HFF-Myc (cell line): ENCODE data around the gene EXOC6B.
A peak's percentile ranks its signal among the peaks of the same experiment; 100 is the strongest.

Source experiments
- DNase-seq: peaks from one replicate; pipeline ENCODE4 v3.0.0-alpha.2; 2011; ENCODE audit warnings: low read depth; ENCODE audit errors: extremely low read depth
- H3K4me3 ChIP-seq: replicated peaks from 2 replicates; pipeline ENCODE4 v1.5.1; 2011; ENCODE audit warnings: low read depth, mild to moderate bottlenecking, control low read depth, low read length
- TF ChIP-seq, protein P1 (sequence below): IDR thresholded peaks from 2 replicates; pipeline ENCODE4 v1.5.1; 2012; ENCODE audit warnings: mild to moderate bottlenecking, low read depth, low read length, control low read depth; ENCODE audit errors: missing control alignments

Gene EXOC6B

DNA sequence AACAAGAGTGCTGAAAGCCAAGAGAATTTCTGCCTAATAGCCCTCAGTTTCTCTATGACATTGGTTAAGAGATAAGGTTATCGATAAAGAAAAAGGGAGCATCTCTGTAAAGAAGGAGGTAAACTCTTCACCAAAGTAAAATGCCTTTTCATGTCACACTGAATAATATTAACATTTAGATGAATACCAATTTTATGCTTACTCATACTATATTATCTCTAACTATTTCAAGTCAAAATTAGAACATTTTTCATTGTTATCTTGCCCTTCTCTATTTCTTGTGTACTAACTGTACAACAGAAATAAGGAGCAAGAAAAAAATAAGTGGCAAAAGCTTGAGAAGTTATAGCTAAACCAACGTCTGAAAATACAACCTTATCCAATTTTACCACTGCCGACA, 127.5 kb downstream of the EXOC6B start:
- H3K4me3 ChIP-seq = no peak overlapping the region
- TF ChIP-seq, protein P1, sequence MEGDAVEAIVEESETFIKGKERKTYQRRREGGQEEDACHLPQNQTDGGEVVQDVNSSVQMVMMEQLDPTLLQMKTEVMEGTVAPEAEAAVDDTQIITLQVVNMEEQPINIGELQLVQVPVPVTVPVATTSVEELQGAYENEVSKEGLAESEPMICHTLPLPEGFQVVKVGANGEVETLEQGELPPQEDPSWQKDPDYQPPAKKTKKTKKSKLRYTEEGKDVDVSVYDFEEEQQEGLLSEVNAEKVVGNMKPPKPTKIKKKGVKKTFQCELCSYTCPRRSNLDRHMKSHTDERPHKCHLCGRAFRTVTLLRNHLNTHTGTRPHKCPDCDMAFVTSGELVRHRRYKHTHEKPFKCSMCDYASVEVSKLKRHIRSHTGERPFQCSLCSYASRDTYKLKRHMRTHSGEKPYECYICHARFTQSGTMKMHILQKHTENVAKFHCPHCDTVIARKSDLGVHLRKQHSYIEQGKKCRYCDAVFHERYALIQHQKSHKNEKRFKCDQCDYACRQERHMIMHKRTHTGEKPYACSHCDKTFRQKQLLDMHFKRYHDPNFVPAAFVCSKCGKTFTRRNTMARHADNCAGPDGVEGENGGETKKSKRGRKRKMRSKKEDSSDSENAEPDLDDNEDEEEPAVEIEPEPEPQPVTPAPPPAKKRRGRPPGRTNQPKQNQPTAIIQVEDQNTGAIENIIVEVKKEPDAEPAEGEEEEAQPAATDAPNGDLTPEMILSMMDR = no peak
- no peak for DNase-seq

DNA sequence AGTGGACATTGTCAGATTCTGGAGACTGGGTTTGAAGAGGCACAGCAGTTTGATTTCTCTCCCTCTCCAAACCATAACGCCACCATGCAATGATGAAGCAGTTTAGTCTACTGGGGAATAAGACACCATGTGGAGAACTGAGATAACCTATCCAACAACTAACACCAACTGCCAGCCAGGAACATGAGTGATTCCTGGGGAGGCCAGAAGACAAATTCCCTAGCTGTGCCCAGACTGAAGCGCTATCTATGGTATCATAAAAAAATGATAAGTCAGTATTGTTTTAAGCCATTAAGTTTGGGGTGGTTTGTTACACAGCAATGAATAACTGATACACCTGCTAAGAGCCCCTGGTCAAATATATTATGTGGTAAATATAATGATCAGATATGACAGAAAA, 129.3 kb downstream of the EXOC6B start:
- no peak for DNase-seq
- TF ChIP-seq, protein P1 = no peak
- no peak overlapping the region for H3K4me3 ChIP-seq

DNA sequence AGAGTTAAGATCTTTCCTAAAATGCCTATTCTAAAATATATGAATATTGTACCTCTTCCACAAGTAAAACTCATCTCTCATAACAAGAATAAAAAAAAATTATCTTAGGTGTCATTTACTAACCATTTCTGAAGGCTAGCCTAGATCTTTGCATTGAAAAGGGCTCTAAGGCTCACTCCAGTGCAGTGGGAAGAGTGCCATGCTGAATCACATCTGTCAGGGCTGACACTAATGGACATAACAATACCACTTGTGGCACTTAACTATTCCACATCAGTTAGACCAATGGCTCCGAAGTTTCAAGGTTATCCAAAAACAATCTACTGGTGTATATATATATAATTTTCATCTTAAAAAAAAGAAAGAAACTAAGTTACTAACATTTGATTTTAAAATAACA, 130.2 kb downstream of the EXOC6B start:
- TF ChIP-seq, protein P1 = no peak
- DNase-seq = no peak
- no peak overlapping the region for H3K4me3 ChIP-seq

DNA sequence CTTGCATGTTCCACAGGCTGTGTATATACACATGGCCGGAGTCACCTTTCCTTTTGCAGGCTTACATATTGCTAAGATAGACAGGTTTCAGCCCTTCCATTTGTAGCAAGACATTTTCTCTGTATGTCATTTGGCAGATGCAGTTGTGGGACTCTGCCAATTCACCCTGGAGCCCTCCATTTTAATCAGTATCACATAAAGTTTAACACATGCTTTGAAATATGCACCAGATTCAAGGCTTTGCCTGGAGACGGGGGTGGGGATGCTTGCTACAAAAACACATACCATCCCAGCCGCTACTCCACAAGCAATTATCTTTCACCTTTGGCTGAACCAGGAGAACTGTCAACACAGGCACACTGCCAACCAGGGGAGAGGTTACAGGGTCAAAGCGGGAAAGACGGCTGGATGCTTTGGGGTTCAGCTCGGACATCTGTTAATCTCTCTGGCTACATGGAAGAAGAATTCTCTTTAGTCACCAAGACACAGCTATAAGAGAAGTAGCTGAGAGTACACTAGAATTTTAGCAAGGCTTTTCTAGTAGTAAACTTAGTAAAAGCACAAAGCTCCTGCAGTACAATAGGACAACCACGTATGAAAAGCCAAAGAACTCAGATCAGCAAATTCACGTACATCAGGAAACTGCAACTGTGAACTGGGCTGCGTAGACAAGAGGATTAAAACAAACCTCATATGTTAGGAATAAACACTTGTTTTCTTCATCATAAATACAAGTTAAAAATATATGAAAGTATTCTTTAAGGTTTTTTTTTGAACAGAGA, 130.9 kb downstream of the EXOC6B start:
- TF ChIP-seq, protein P1 = no peak

GRCh38 chr2:72689579-72690195, 136.1 kb downstream of the EXOC6B start:
- DNase-seq = no peak
- no peak overlapping the region for H3K4me3 ChIP-seq
- TF ChIP-seq, protein P1 = no peak

More for the DNA sequence above, 130.9 kb downstream of the EXOC6B start:
- H3K4me3 ChIP-seq = no peak overlapping the region
- peak; percentile 72 for DNase-seq

DNA sequence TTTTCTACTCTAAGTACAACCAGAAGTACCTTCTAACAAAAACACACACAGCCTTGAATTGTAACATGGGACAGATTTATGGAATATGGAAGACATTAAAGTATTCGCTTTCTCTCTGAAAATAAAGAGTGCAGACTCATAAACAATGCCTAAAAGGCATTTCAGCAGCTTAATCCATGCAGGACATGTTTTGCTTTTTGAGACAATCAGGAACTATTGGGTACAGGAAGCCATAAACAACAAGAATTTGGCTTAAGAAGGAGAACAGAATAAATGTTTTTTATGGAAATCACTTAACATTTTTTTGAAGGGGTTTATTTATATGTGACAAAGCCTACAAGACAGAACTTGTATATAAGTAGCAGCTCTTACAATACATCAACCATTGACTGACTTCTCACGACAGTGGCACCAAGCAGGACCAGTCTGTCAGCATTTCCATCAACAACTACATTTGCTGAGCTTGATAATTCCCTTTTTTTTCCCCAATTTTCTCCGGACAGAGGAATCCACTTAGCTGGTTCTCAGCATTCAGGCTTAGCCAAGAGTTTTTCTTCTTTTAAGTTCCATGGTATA, 140.1 kb downstream of the EXOC6B start:
- TF ChIP-seq, protein P1 = no peak
- no peak overlapping the region for H3K4me3 ChIP-seq
- no peak for DNase-seq
